ENCODE results near the gene PDLIM5.

Gene PDLIM5

GRCh38 chr4:94559351-94559806 is 107.6 kb downstream of the PDLIM5 start:
- Histone ChIP-seq H3K27ac (ENCODE audit: low read depth, low read length) (no peak overlapping the region), H3K4me3 (ENCODE audit: low read depth, low read length) (no peak overlapping the region), H3K9ac (ENCODE audit: low read length) (no peak overlapping the region), H3K4me1 (ENCODE audit: control insufficient read depth, insufficient read depth, low read length) (no peaks in the 10 kb centered on the region), H3K27me3 (ENCODE audit: control insufficient read depth, insufficient read depth, low read length) (no peaks in the 10 kb centered on the region), H3K36me3 (ENCODE audit: control insufficient read depth, insufficient read depth, low read length) (no peaks in the 10 kb centered on the region), H3K9me3 (ENCODE audit: control insufficient read depth, insufficient read depth, low read depth, low read length) (no peaks in the 10 kb centered on the region)

GRCh38 chr4:94561249-94562024 is 109.7 kb downstream of the PDLIM5 start:
- H3K36me3 ChIP-seq (ENCODE audit: control insufficient read depth, insufficient read depth, low read length), result no peaks in the 10 kb centered on the region
- H3K4me1 ChIP-seq (ENCODE audit: control insufficient read depth, insufficient read depth, low read length), result no peaks in the 10 kb centered on the region
- H3K4me3 ChIP-seq (ENCODE audit: low read depth, low read length), result no peak overlapping the region
- no peaks in the 10 kb centered on the region for H3K27me3 ChIP-seq (ENCODE audit: control insufficient read depth, insufficient read depth, low read length)
- no peaks in the 10 kb centered on the region for H3K9me3 ChIP-seq (ENCODE audit: control insufficient read depth, insufficient read depth, low read depth, low read length)
- H3K27ac ChIP-seq (ENCODE audit: low read depth, low read length), result no peak overlapping the region
- H3K9ac ChIP-seq (ENCODE audit: low read length), result no peak overlapping the region

GRCh38 chr4:94562285-94562684 is 110.5 kb downstream of the PDLIM5 start:
- Histone ChIP-seq H3K27ac (ENCODE audit: low read depth, low read length) (no peak overlapping the region), H3K9ac (ENCODE audit: low read length) (no peak overlapping the region), H3K36me3 (ENCODE audit: control insufficient read depth, insufficient read depth, low read length) (no peaks in the 10 kb centered on the region)

GRCh38 chr4:94564252-94564651 is 112.5 kb downstream of the PDLIM5 start:
- Histone ChIP-seq H3K9me3 (ENCODE audit: control insufficient read depth, insufficient read depth, low read depth, low read length) (no peaks in the 10 kb centered on the region), H3K27ac (ENCODE audit: low read depth, low read length) (no peak overlapping the region), H3K27me3 (ENCODE audit: control insufficient read depth, insufficient read depth, low read length) (no peaks in the 10 kb centered on the region), H3K4me3 (ENCODE audit: low read depth, low read length) (no peak overlapping the region), H3K36me3 (ENCODE audit: control insufficient read depth, insufficient read depth, low read length) (no peaks in the 10 kb centered on the region), H3K4me1 (ENCODE audit: control insufficient read depth, insufficient read depth, low read length) (no peaks in the 10 kb centered on the region), H3K9ac (ENCODE audit: low read length) (no peak overlapping the region)

More at GRCh38 chr4:94562285-94562684, 110.5 kb downstream of the PDLIM5 start:
- Histone ChIP-seq H3K4me1 (ENCODE audit: control insufficient read depth, insufficient read depth, low read length) (no peaks in the 10 kb centered on the region), H3K4me3 (ENCODE audit: low read depth, low read length) (no peak overlapping the region), H3K9me3 (ENCODE audit: control insufficient read depth, insufficient read depth, low read depth, low read length) (no peaks in the 10 kb centered on the region), H3K27me3 (ENCODE audit: control insufficient read depth, insufficient read depth, low read length) (no peaks in the 10 kb centered on the region)

DNA sequence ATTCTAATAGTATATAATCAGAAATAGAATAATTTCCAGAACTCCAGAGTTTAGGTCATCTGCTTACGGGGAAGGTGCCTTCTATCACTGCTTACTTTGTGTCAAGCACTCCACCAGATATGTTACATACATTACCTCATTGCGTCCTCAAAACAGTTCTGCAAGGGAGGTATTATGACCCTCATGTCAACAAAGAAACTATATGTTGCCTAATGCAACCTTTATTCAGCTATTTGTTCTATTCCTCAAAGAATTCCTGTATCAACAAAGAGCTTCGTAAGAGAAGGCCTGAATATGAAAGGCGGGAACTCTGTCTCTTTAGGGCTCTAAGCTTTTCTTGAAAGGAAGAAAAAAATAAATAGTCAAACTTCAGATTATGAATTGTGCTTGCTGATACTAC is 114.7 kb downstream of the PDLIM5 start:
- Histone ChIP-seq H3K4me1 (ENCODE audit: control insufficient read depth, insufficient read depth, low read length) (peaks cover 6% of the 10 kb centered on the region; the same call in 1 of the 2 replicates), H3K9ac (ENCODE audit: low read length) (no peak overlapping the region), H3K27me3 (ENCODE audit: control insufficient read depth, insufficient read depth, low read length) (no peaks in the 10 kb centered on the region), H3K36me3 (ENCODE audit: control insufficient read depth, insufficient read depth, low read length) (no peaks in the 10 kb centered on the region), H3K27ac (ENCODE audit: low read depth, low read length) (no peak overlapping the region), H3K4me3 (ENCODE audit: low read depth, low read length) (no peak overlapping the region), H3K9me3 (ENCODE audit: control insufficient read depth, insufficient read depth, low read depth, low read length) (no peaks in the 10 kb centered on the region)

DNA sequence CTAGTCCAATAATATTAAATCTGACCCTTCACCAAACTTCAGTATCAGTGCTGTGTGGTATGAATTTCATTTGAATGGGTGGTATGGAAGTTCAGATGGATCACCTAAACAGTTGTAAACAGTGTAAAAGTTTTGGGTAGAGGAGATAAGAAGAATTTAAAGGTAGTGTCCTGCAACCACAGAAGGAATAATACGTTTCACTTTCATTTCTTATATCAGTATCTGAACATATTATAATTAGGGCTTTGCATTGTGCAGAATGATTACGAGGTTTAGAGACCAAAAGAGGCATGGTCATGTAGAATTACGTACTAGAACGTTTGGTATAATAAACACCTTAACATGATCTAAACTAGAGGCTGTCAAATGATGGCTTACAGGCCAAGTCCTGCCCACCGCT is 116.1 kb downstream of the PDLIM5 start:
- H3K4me1 ChIP-seq (ENCODE audit: control insufficient read depth, insufficient read depth, low read length), result peaks cover 6% of the 10 kb centered on the region; the same call in 1 of the 2 replicates
- H3K9me3 ChIP-seq (ENCODE audit: control insufficient read depth, insufficient read depth, low read depth, low read length), result no peaks in the 10 kb centered on the region
- no peaks in the 10 kb centered on the region for H3K27me3 ChIP-seq (ENCODE audit: control insufficient read depth, insufficient read depth, low read length)
- no peak overlapping the region for H3K9ac ChIP-seq (ENCODE audit: low read length)
- no peak overlapping the region for H3K27ac ChIP-seq (ENCODE audit: low read depth, low read length)
- H3K4me3 ChIP-seq (ENCODE audit: low read depth, low read length), result no peak overlapping the region
- no peaks in the 10 kb centered on the region for H3K36me3 ChIP-seq (ENCODE audit: control insufficient read depth, insufficient read depth, low read length)

GRCh38 chr4:94570558-94570957 is 118.8 kb downstream of the PDLIM5 start:
- Histone ChIP-seq H3K36me3 (ENCODE audit: control insufficient read depth, insufficient read depth, low read length) (peaks cover under 1% of the 10 kb centered on the region; the same call in 1 of the 2 replicates), H3K4me3 (ENCODE audit: low read depth, low read length) (no peak overlapping the region), H3K27ac (ENCODE audit: low read depth, low read length) (no peak overlapping the region), H3K9ac (ENCODE audit: low read length) (no peak overlapping the region), H3K9me3 (ENCODE audit: control insufficient read depth, insufficient read depth, low read depth, low read length) (no peaks in the 10 kb centered on the region), H3K4me1 (ENCODE audit: control insufficient read depth, insufficient read depth, low read length) (peaks cover 11% of the 10 kb centered on the region), H3K27me3 (ENCODE audit: control insufficient read depth, insufficient read depth, low read length) (no peaks in the 10 kb centered on the region)

DNA sequence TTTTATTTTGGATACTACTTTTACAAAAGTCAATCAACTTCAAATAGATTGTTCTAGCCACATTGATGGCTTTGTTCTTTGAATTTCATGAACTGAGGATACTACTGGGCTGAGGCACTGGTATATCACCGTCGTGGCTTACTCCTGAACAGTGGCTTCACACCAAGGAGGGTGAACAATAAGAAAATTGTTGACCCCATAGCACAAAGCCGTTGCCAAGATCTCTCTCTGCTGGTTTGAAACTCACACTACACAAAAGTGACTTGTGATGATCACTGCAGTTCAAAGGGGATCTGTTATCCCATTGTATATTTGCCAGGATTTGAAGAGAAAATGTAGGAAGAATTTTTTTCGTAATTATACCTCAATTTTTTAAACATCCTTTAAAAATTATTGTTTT is 119.6 kb downstream of the PDLIM5 start:
- H3K4me1 ChIP-seq (ENCODE audit: control insufficient read depth, insufficient read depth, low read length), result peaks cover 17% of the 10 kb centered on the region
- H3K36me3 ChIP-seq (ENCODE audit: control insufficient read depth, insufficient read depth, low read length), result peaks cover 6% of the 10 kb centered on the region; the same call in 1 of the 2 replicates
- no peak overlapping the region for H3K27ac ChIP-seq (ENCODE audit: low read depth, low read length)
- H3K9ac ChIP-seq (ENCODE audit: low read length), result no peak overlapping the region
- H3K9me3 ChIP-seq (ENCODE audit: control insufficient read depth, insufficient read depth, low read depth, low read length), result no peaks in the 10 kb centered on the region
- H3K4me3 ChIP-seq (ENCODE audit: low read depth, low read length), result no peak overlapping the region
- H3K27me3 ChIP-seq (ENCODE audit: control insufficient read depth, insufficient read depth, low read length), result no peaks in the 10 kb centered on the region

DNA sequence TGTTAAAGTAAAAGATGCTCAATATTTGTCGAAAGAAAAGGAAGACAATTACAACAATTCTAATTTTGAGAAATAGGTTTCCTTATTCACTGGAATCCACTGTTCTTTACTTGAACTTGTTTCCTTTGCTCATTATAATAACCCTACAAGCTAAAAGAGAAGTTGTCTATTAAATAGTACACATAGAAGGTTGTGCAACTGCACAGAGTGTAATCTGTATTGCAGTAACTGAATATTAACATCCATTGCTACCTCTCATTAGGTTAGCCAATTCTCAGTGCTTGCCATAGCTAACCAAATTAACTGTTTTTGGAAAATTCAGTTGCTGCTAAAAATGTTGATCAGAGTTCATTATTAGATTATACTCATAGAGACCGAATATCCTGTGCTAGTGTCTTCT is 120.0 kb downstream of the PDLIM5 start:
- H3K9ac ChIP-seq (ENCODE audit: low read length), result no peak overlapping the region
- H3K4me1 ChIP-seq (ENCODE audit: control insufficient read depth, insufficient read depth, low read length), result peaks cover 17% of the 10 kb centered on the region

DNA sequence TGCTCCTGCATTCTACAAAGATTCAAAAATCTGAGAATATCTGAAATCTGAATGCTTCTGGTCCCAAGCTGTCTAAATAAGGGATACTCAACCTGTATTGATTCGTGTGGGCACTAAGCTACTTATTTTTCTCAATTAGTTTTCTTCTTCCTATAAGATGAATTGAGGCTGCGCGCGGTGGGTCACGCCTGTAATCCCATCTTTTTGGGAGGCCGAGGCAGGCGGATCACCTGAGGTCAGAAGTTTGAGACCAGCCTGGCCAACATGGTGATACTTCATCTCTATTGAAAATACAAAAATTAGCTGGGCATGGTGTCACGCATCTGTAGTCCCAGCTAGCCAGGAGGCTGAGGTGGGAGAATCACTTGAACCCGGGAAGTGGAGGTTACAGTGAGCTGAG is 122.3 kb downstream of the PDLIM5 start:
- no peak overlapping the region for H3K27ac ChIP-seq (ENCODE audit: low read depth, low read length)
- H3K9ac ChIP-seq (ENCODE audit: low read length), result no peak overlapping the region
- H3K27me3 ChIP-seq (ENCODE audit: control insufficient read depth, insufficient read depth, low read length), result no peaks in the 10 kb centered on the region
- H3K36me3 ChIP-seq (ENCODE audit: control insufficient read depth, insufficient read depth, low read length), result peaks cover 6% of the 10 kb centered on the region; the same call in 1 of the 2 replicates
- no peaks in the 10 kb centered on the region for H3K9me3 ChIP-seq (ENCODE audit: control insufficient read depth, insufficient read depth, low read depth, low read length)
- H3K4me1 ChIP-seq (ENCODE audit: control insufficient read depth, insufficient read depth, low read length), result peaks cover 17% of the 10 kb centered on the region
- no peak overlapping the region for H3K4me3 ChIP-seq (ENCODE audit: low read depth, low read length)

More for the DNA sequence above, 120.0 kb downstream of the PDLIM5 start:
- H3K27ac ChIP-seq (ENCODE audit: low read depth, low read length), result no peak overlapping the region
- H3K36me3 ChIP-seq (ENCODE audit: control insufficient read depth, insufficient read depth, low read length), result peaks cover 6% of the 10 kb centered on the region; the same call in 1 of the 2 replicates
- no peaks in the 10 kb centered on the region for H3K27me3 ChIP-seq (ENCODE audit: control insufficient read depth, insufficient read depth, low read length)
- no peaks in the 10 kb centered on the region for H3K9me3 ChIP-seq (ENCODE audit: control insufficient read depth, insufficient read depth, low read depth, low read length)
- H3K4me3 ChIP-seq (ENCODE audit: low read depth, low read length), result no peak overlapping the region

- no peak overlapping the region for H3K9ac ChIP-seq (ENCODE audit: low read length)
Observed at GRCh38 chr4:94574616-94575015, 122.9 kb downstream of the PDLIM5 start.

More at GRCh38 chr4:94574616-94575015, 122.9 kb downstream of the PDLIM5 start:
- Histone ChIP-seq H3K27ac (ENCODE audit: low read depth, low read length) (no peak overlapping the region), H3K27me3 (ENCODE audit: control insufficient read depth, insufficient read depth, low read length) (no peaks in the 10 kb centered on the region), H3K9me3 (ENCODE audit: control insufficient read depth, insufficient read depth, low read depth, low read length) (no peaks in the 10 kb centered on the region), H3K4me3 (ENCODE audit: low read depth, low read length) (no peak overlapping the region), H3K4me1 (ENCODE audit: control insufficient read depth, insufficient read depth, low read length) (peaks cover 17% of the 10 kb centered on the region), H3K36me3 (ENCODE audit: control insufficient read depth, insufficient read depth, low read length) (peaks cover 6% of the 10 kb centered on the region; the same call in 1 of the 2 replicates)
